ENCODE data around the gene TMEM178B.
"Not testable (repeated sequence)": the region's sequence is repeated elsewhere in the genome, so short reads cannot be mapped to it uniquely, and the experiment has no call there.

TMEM178B gene

DNA sequence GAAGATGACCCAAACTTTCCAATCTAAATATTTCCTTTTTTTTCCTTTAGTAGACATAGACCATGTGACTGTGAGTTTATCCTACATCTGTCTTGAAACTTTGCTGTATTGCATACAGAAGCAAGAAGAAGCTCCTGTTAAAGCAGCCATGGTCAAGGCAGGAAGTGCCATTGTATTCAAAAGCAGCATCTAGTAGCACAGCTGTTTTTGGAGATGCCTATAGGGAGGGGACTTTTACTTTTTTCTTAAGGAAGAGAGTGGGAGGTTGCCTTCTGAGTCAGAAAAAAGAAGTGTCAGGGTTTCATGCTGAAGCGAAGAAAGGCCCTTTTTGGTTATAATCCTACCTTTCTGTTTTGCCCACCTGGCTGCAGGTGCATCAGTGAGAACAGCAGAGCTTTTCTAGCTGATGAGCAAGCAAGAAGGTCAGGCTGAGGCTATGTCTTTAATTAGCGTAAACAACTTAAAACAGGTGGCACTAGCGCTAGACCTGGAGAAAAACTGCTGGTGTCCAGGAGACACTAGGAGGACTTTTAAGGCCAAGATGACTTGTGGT, 243.2 kb downstream of the TMEM178B start:
- no peak for DNase-seq (ENCODE audit: extremely low spot score)
- ChIA-PET POLR2A (no interaction called here), CTCF (no interaction called here)
- TF ChIP-seq, protein P1, sequence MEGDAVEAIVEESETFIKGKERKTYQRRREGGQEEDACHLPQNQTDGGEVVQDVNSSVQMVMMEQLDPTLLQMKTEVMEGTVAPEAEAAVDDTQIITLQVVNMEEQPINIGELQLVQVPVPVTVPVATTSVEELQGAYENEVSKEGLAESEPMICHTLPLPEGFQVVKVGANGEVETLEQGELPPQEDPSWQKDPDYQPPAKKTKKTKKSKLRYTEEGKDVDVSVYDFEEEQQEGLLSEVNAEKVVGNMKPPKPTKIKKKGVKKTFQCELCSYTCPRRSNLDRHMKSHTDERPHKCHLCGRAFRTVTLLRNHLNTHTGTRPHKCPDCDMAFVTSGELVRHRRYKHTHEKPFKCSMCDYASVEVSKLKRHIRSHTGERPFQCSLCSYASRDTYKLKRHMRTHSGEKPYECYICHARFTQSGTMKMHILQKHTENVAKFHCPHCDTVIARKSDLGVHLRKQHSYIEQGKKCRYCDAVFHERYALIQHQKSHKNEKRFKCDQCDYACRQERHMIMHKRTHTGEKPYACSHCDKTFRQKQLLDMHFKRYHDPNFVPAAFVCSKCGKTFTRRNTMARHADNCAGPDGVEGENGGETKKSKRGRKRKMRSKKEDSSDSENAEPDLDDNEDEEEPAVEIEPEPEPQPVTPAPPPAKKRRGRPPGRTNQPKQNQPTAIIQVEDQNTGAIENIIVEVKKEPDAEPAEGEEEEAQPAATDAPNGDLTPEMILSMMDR (IDR thresholded peaks at IDR 0.05; ENCODE audit: control extremely low read depth, extremely low read depth, low read depth, missing control alignments): no peak

DNA sequence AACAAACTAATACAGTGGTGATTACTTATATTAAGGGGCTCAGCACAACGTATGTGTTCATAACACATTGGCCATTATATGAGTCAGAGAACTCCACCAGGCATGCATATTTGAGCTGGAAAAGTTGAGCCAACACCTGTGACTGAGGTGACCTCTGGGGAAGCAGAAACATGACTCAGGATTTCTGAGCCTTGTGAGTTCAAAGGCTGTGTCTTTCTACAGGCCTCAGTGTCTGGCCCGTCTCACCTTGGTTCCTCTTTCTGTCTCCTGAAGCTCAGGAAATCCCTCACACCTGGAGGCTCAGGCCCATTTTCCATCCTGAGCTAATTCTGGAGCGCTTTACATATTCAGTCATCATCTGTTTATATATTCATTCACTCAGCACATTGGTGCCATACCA, 246.4 kb downstream of the TMEM178B start:
- no peak for DNase-seq (ENCODE audit: extremely low spot score)
- CTCF ChIA-PET: interaction anchor here (1.3 kb wide), 1 partner anchor 45 kb away, joined by 3 read pairs; no protein-coding TSS in a partner anchor
- POLR2A ChIA-PET: no interaction called here
- TF ChIP-seq, protein P1 (IDR thresholded peaks at IDR 0.05; ENCODE audit: control extremely low read depth, extremely low read depth, low read depth, missing control alignments): no peak

DNA sequence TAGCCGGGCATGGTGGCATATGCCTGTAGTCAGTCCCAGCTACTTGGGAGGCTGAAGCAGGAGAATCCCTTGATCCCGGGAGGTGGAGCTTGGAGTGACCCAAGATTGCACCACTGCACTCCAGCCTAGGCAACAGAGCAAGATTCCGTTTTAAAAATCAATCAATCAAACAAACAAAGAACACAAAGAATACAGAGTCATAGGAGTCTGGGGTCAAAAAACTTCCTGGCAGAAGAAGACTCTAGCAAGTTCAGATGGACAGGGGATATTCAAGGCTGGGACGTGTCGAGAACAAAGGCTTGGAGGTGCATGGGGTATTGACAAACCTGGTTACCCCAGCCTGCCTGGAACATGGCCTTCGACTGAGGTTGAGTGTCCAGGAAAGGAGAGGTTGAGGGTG, 248.5 kb downstream of the TMEM178B start:
- POLR2A ChIA-PET: no interaction called here
- no peak for DNase-seq (ENCODE audit: extremely low spot score)
- TF ChIP-seq, protein P1 (IDR thresholded peaks at IDR 0.05; ENCODE audit: control extremely low read depth, extremely low read depth, low read depth, missing control alignments): no peak
- CTCF ChIA-PET: no interaction called here

DNA sequence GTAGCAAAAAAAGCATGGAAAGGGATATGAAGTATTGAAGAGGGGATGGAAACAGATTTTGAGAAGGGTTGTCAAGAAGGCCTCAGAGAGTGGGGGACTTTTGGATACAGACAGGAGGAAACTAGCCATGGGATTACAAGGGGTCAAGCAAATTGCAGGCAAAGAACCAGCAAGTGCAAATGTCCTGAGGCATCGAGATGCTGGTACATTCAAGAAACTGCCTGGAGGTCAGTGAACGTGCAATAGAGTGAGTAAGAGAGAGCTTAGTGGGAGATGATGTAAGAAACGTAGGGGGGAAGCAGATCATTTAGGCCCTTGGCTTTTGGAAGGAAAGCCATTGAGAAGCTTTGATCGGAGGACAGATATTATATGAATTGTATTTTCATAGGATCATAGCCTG, 250.0 kb downstream of the TMEM178B start:
- no peak for DNase-seq (ENCODE audit: extremely low spot score)
- ChIA-PET CTCF (no interaction called here), POLR2A (no interaction called here)
- TF ChIP-seq, protein P1 (IDR thresholded peaks at IDR 0.05; ENCODE audit: control extremely low read depth, extremely low read depth, low read depth, missing control alignments): no peak

DNA sequence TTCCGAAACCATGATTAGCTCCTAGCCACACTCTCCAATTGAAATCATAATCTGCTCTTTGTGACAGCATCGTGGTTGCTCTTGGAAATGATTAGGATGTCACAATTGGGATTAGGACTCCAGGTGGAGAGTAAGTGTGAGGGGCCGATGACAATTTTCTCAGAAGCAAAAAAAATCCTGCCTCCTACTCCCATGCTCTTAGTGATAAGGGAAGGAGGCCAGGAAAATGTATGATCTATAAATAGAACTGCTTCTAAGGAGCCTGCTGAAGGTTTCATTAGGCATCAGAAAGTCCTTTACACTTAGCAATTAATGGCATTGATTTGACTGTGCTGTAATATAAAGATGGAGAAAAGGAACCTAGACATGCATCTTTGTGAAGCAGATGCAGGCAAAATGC, 251.0 kb downstream of the TMEM178B start:
- CTCF ChIA-PET: no interaction called here
- POLR2A ChIA-PET: no interaction called here
- TF ChIP-seq, protein P1 (IDR thresholded peaks at IDR 0.05; ENCODE audit: control extremely low read depth, extremely low read depth, low read depth, missing control alignments): no peak
- no peak for DNase-seq (ENCODE audit: extremely low spot score)

DNA sequence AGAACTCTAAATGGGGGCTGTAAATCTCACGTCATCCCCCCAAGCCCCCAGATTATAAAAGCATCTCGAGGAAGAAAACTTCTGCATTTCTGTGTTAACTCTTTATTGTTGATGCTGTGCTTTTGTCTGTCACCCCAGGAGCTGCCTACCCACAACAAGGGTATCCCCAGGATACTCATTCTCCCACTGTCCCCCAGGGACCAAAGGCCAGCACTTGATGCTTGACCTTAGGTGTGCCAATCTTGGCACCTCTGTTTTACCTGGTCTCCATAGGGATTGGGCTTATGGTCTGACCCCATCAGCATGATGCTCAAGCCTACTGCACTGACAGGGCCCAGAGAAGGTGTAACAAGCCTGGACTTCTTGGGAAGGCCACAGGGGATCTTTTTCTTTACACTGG, 251.4 kb downstream of the TMEM178B start:
- TF ChIP-seq, protein P1 (IDR thresholded peaks at IDR 0.05; ENCODE audit: control extremely low read depth, extremely low read depth, low read depth, missing control alignments): no peak
- CTCF ChIA-PET: no interaction called here

DNA sequence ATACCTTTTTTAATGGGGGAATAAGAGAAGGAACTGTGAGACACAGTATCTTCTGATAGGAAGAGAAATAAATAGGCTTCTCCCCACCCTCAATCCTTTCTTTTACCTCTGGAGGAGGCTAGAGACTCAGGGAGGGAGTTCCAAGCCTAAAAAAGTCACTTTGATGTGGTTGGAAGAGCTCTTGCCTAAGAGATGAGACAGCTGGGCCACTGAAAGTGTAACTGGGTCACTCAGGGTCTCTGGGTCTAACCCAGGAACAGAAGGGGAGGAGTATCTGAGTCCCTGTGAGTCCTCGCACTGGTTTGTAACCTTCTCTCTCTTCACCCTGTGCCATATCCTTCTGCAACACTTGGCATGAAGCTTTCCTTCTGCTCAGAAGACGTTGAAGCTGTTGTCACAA, 254.4 kb downstream of the TMEM178B start:
- TF ChIP-seq, protein P1 (IDR thresholded peaks at IDR 0.05; ENCODE audit: control extremely low read depth, extremely low read depth, low read depth, missing control alignments): no peak
- ChIA-PET POLR2A (no interaction called here), CTCF (interaction anchor here (1.5 kb wide), 1 partner anchor 10 kb away, joined by 3 read pairs; no protein-coding TSS in a partner anchor)
- DNase-seq (ENCODE audit: extremely low spot score): no peak

More for the DNA sequence above, 251.4 kb downstream of the TMEM178B start:
- DNase-seq (ENCODE audit: extremely low spot score): no peak
- POLR2A ChIA-PET: no interaction called here

DNA sequence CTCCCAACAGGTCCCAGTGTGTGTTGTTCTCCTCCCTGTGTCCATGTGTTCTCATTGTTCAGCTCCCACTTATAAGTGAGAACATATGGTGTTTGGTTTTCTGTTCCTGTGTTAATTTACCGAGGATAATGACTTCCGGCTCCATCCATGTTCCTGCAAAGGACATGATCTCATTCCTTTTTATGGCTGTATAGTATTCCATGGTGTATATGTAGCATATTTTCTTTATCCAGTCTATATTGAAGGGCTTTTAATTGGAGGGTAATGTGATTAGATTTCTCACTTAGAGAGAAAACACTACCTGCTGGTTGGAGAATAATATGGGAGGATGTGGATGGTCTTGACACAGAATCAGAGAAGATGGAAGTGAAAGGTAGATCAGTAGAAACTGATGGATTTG, 256.4 kb downstream of the TMEM178B start:
- DNase-seq (ENCODE audit: extremely low spot score); CTCF ChIA-PET; POLR2A ChIA-PET: not testable (repeated sequence)
